ENCODE results near the gene FGF21.

GRCh38 chr19:48768994-48769713 is 13.8 kb downstream of the FGF21 start:
- TF ChIP-seq POLR2A (IDR thresholded peaks at IDR 0.05; ENCODE audit: extremely low read depth, insufficient read length), result no peak
- no peak for TF ChIP-seq CTCF (IDR thresholded peaks at IDR 0.05; ENCODE audit: low read depth, low read length)
- TF ChIP-seq, protein P1, sequence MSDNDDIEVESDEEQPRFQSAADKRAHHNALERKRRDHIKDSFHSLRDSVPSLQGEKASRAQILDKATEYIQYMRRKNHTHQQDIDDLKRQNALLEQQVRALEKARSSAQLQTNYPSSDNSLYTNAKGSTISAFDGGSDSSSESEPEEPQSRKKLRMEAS (IDR thresholded peaks at IDR 0.05; ENCODE audit: low read depth, low read length), result no peak
- TF ChIP-seq MYC (IDR thresholded peaks at IDR 0.05; ENCODE audit: low read depth, low read length), result no peak
